GM12891 (cell line): ENCODE data around the gene STX5.

ENCODE experiments used
- POLR2A ChIP-seq: IDR thresholded peaks from 2 replicates; pipeline ENCODE4 v1.6.1; 2011; ENCODE audit warnings: low read depth, low read length, control low read depth
- POLR2AphosphoS5 ChIP-seq: IDR thresholded peaks from 2 replicates; pipeline ENCODE4 v1.6.1; 2011; ENCODE audit warnings: low read depth, low read length, control low read depth
- SPI1 ChIP-seq: IDR thresholded peaks from 2 replicates; pipeline ENCODE4 v1.6.1; 2011; ENCODE audit warnings: low read depth, low read length, control low read depth
- TAF1 ChIP-seq: IDR thresholded peaks from 2 replicates; pipeline ENCODE4 v1.6.1; 2011; ENCODE audit warnings: low read depth, low read length, control low read depth

DNA sequence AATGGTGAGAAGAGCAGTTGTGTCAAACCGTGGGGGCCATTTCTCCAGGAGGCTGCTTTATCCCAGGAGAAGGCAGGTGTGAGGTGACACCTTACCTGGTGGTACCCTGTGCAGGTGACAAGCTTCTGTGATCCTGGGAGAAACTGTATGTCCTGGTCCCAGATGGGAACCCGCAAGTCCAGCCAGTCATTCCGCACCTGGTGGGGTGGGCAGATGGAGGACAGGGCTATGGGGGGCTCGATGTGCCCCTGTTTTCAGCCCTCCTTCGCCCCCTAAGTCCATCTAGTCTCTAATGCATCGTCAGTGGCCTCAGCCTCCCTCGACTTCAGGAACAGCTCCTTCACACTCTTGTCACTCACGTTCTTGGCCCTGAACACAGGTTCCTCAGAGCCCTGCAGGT is 3.5 kb upstream of the STX5 start:
- no peak for TF ChIP-seq POLR2A
- TF ChIP-seq SPI1 = no peak
- TF ChIP-seq POLR2AphosphoS5 = no peak
- TF ChIP-seq TAF1 = no peak
